Right atrium auricular region (tissue), 2 donors: ENCODE results near the gene SEMA3C. TPM values are rescaled to one million over a fixed set of nuclear protein-coding genes. Genes with fewer than 3 reads are reported as not detected.

Experiments
- DNase-seq: peaks from one replicate; pipeline ENCODE4 v3.0.0-alpha.2; 2019; ENCODE audit warnings: low spot score
- H3K27ac ChIP-seq, 2 donors: fragments of 200-600 bp; sonication (generic); 1 replicate in 1 of 2; 2 replicates in 1 of 2; pipeline ENCODE4 v1.5.1; 2016 to 2019
- H3K27me3 ChIP-seq, 2 donors: fragments of 200-600 bp; sonication (generic); one replicate each; pipeline versions ENCODE4 v1.5.1 to v1.6.0; 2017 to 2019
- H3K36me3 ChIP-seq: fragments of 200-600 bp; sonication (generic); one replicate; pipeline ENCODE4 v1.5.1; 2016
- H3K4me1 ChIP-seq, 2 donors: fragments of 200-600 bp; sonication (generic); one replicate each; pipeline versions ENCODE4 v1.5.1 to v1.6.0; 2017 to 2019
- H3K4me3 ChIP-seq, 2 donors: fragments of 200-600 bp; sonication (generic); 1 replicate in 1 of 2; 2 replicates in 1 of 2; pipeline ENCODE4 v1.5.1; 2017 to 2019; ENCODE audit warnings: mild to moderate bottlenecking in 1 of 2, moderate library complexity in 1 of 2
- H3K9me3 ChIP-seq, 2 donors: fragments of 200-600 bp; sonication (generic); one replicate each; pipeline ENCODE4 v1.5.1; 2019
- total RNA-seq, 2 donors: library from RNA; depleted of rRNA; stranded (reverse); fragments of >200 nt; gene quantifications; one replicate each; pipeline ENCODE4 v1.1.0, GENCODE V29; 2016
- TF ChIP-seq, protein P1 (sequence below), 2 donors: fragments of 200-600 bp; sonication (generic); IDR thresholded peaks; one replicate each; pipeline ENCODE4 v1.5.1; 2019; ENCODE audit warnings: antibody characterized with exemption in 2 of 2

The SEMA3C gene
- total RNA-seq, 2 donors from 2014 or later, result 58.3 to 61.6 TPM

DNA sequence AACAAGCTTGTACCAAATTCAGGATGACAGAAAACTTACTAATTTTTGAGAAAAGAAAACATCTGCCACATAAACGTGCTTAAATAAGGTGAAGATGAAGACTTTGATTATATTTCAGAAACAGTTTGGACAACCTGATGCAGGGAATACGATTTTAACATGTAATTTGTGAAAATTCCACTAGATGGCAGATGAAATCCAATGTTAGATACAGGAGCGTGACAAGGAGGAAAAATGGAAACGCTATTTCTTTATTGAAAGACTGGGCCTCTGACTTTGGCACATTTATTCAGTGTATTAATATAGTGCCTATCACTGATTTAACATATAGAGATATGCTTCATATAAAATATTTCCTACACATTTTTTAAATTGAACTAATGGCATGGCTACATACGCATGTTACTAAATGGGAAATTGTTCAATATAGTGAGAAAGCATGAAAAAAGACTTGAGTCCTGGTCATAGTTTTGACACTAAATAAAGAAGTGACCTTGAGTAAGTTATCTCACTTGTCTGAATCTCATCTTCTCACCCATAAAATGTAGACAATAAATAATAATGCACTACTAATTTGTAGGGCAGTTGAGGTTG, 219.7 kb downstream of the SEMA3C start:
- H3K27ac ChIP-seq, result no peak overlapping the region
- H3K4me1 ChIP-seq, result peaks cover 0 to 9% of the 10 kb centered on the region in 2 donors
- peaks cover 0 to 11% of the 10 kb centered on the region in 2 donors for H3K9me3 ChIP-seq
- DNase-seq, result no peak
- no peaks in the 10 kb centered on the region for H3K27me3 ChIP-seq
- no peak overlapping the region for H3K4me3 ChIP-seq
- no peaks in the 10 kb centered on the region for H3K36me3 ChIP-seq
- TF ChIP-seq, protein P1, sequence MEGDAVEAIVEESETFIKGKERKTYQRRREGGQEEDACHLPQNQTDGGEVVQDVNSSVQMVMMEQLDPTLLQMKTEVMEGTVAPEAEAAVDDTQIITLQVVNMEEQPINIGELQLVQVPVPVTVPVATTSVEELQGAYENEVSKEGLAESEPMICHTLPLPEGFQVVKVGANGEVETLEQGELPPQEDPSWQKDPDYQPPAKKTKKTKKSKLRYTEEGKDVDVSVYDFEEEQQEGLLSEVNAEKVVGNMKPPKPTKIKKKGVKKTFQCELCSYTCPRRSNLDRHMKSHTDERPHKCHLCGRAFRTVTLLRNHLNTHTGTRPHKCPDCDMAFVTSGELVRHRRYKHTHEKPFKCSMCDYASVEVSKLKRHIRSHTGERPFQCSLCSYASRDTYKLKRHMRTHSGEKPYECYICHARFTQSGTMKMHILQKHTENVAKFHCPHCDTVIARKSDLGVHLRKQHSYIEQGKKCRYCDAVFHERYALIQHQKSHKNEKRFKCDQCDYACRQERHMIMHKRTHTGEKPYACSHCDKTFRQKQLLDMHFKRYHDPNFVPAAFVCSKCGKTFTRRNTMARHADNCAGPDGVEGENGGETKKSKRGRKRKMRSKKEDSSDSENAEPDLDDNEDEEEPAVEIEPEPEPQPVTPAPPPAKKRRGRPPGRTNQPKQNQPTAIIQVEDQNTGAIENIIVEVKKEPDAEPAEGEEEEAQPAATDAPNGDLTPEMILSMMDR (IDR thresholded peaks at IDR 0.05), result peak; percentile 53 to 77
